SK-N-SH treated with all-trans-retinoic acid at 6 μM for 48 hours (cell line): ENCODE data around the gene DAD1.

Source experiments
- BACH2 ChIP-seq: fragments of 250-450 bp; sonication (Bioruptor Pico); IDR thresholded peaks from 2 replicates; pipeline ENCODE4 v1.9.0; 2021; ENCODE audit warnings: mild to moderate bottlenecking, borderline replicate concordance
- PPARA ChIP-seq: fragments of 250-450 bp; sonication (Bioruptor Pico); IDR thresholded peaks from 2 replicates; pipeline ENCODE4 v1.5.0; 2020; ENCODE audit warnings: mild to moderate bottlenecking, borderline replicate concordance
- RARB ChIP-seq: fragments of 250-450 bp; sonication (Bioruptor Pico); IDR thresholded peaks from 2 replicates; pipeline ENCODE4 v1.8.0; 2021; ENCODE audit warnings: mild to moderate bottlenecking, moderate library complexity
- SNAI2 ChIP-seq: fragments of 250-450 bp; sonication (Bioruptor Pico); IDR thresholded peaks from 2 replicates; pipeline ENCODE4 v1.5.0; 2020; ENCODE audit warnings: mild to moderate bottlenecking, moderate library complexity
- TCF4 ChIP-seq: fragments of 250-450 bp; sonication (Bioruptor Pico); IDR thresholded peaks from 2 replicates; pipeline ENCODE4 v1.8.0; 2021; ENCODE audit warnings: mild to moderate bottlenecking, moderate library complexity, borderline replicate concordance
- ZFP3 ChIP-seq: fragments of 250-450 bp; sonication (Bioruptor Pico); IDR thresholded peaks from 2 replicates; pipeline ENCODE4 v1.5.0; 2020; ENCODE audit warnings: mild to moderate bottlenecking, moderate library complexity
- ZFP30 ChIP-seq: fragments of 450-650 bp; formaldehyde crosslinking; IDR thresholded peaks from 2 replicates; pipeline ENCODE4 v1.5.0; 2022; ENCODE audit warnings: mild to moderate bottlenecking, moderate library complexity
- ZNF70 ChIP-seq: fragments of 450-650 bp; formaldehyde crosslinking; IDR thresholded peaks from 2 replicates; pipeline ENCODE4 v1.5.0; 2020; ENCODE audit warnings: mild to moderate bottlenecking, moderate library complexity
- ZNF8 ChIP-seq: fragments of 450-650 bp; formaldehyde crosslinking; IDR thresholded peaks from 2 replicates; pipeline ENCODE4 v1.5.0; 2020; ENCODE audit warnings: mild to moderate bottlenecking, moderate library complexity
- TF ChIP-seq, protein P1 (sequence below): fragments of 250-450 bp; sonication (Bioruptor Pico); IDR thresholded peaks from 2 replicates; pipeline ENCODE4 v1.8.0; 2020; ENCODE audit warnings: mild to moderate bottlenecking, moderate library complexity, borderline replicate concordance
- TF ChIP-seq, protein P2 (sequence below): fragments of 250-450 bp; sonication (Bioruptor Pico); IDR thresholded peaks from 2 replicates; pipeline ENCODE4 v1.8.0; 2021; ENCODE audit warnings: low read depth, mild to moderate bottlenecking, moderate library complexity, borderline replicate concordance
- TF ChIP-seq, protein P3 (sequence below): fragments of 250-450 bp; sonication (Bioruptor Pico); IDR thresholded peaks from 2 replicates; pipeline ENCODE4 v1.5.1; 2020; ENCODE audit warnings: low read depth, mild to moderate bottlenecking, moderate library complexity
- TF ChIP-seq, protein P4 (sequence below): fragments of 250-450 bp; sonication (Bioruptor Pico); IDR thresholded peaks from 2 replicates; pipeline ENCODE4 v1.5.0; 2020; ENCODE audit warnings: mild to moderate bottlenecking, moderate library complexity
- TF ChIP-seq, protein P5 (sequence below): fragments of 250-450 bp; sonication (Bioruptor Pico); IDR thresholded peaks from 2 replicates; pipeline ENCODE4 v1.5.1; 2021; ENCODE audit warnings: mild to moderate bottlenecking, moderate library complexity

DNA sequence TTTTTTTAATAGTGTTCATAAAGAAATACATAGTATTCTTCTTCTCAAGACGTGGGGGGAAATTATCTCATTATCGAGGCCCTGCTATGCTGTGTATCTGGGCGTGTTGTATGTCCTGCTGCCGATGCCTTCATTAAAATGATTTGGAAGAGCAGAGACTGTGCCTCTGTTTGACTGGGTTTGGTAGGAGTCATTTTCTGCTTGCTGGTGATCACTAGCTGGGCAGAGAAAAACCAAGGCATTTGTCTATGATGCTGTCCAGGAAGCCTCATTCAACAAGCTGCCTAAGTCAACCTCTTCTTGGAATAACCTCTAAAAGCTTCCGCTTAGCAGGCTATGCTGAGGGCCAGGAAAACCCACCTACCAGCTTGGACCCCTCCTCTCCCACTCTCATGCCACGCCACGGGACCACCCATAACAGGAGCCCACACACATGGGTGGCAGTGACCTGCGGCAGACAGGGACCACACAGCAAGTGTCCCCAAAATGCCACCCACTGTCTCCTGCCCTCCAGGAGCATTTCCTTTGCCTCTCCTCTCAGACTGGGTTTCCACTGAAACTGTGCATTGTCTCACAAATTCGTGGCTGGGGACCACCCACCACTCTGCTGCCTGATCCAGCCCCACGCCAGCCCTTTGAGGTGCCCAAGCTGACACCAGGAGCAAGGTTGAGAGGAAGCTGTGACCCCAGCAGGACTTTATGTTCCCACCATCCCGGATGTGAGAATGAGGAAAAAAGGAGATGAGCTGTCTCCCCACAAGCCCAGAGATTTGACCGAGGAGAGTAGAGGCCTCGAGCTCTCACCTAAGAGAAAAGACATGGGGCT lies 36.8 kb downstream of the DAD1 start:
- TF ChIP-seq, protein P1, sequence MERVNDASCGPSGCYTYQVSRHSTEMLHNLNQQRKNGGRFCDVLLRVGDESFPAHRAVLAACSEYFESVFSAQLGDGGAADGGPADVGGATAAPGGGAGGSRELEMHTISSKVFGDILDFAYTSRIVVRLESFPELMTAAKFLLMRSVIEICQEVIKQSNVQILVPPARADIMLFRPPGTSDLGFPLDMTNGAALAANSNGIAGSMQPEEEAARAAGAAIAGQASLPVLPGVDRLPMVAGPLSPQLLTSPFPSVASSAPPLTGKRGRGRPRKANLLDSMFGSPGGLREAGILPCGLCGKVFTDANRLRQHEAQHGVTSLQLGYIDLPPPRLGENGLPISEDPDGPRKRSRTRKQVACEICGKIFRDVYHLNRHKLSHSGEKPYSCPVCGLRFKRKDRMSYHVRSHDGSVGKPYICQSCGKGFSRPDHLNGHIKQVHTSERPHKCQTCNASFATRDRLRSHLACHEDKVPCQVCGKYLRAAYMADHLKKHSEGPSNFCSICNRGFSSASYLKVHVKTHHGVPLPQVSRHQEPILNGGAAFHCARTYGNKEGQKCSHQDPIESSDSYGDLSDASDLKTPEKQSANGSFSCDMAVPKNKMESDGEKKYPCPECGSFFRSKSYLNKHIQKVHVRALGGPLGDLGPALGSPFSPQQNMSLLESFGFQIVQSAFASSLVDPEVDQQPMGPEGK, result no peak
- TF ChIP-seq ZFP30 (CRISPR knock-in tag) (no peak), PPARA (CRISPR knock-in tag) (no peak), ZNF8 (no peak), ZNF70 (CRISPR knock-in tag) (no peak), RARB (no peak), ZFP3 (CRISPR knock-in tag) (no peak), TCF4 (CRISPR knock-in tag) (no peak), BACH2 (CRISPR knock-in tag) (no peak), SNAI2 (no peak)
- TF ChIP-seq, protein P2, sequence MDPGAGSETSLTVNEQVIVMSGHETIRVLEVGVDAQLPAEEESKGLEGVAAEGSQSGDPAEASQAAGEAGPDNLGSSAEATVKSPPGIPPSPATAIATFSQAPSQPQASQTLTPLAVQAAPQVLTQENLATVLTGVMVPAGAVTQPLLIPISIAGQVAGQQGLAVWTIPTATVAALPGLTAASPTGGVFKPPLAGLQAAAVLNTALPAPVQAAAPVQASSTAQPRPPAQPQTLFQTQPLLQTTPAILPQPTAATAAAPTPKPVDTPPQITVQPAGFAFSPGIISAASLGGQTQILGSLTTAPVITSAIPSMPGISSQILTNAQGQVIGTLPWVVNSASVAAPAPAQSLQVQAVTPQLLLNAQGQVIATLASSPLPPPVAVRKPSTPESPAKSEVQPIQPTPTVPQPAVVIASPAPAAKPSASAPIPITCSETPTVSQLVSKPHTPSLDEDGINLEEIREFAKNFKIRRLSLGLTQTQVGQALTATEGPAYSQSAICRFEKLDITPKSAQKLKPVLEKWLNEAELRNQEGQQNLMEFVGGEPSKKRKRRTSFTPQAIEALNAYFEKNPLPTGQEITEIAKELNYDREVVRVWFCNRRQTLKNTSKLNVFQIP (CRISPR knock-in tag), result no peak
- TF ChIP-seq, protein P3, sequence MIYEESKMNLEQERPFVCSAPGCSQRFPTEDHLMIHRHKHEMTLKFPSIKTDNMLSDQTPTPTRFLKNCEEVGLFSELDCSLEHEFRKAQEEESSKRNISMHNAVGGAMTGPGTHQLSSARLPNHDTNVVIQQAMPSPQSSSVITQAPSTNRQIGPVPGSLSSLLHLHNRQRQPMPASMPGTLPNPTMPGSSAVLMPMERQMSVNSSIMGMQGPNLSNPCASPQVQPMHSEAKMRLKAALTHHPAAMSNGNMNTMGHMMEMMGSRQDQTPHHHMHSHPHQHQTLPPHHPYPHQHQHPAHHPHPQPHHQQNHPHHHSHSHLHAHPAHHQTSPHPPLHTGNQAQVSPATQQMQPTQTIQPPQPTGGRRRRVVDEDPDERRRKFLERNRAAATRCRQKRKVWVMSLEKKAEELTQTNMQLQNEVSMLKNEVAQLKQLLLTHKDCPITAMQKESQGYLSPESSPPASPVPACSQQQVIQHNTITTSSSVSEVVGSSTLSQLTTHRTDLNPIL (CRISPR knock-in tag), result no peak
- TF ChIP-seq, protein P4, sequence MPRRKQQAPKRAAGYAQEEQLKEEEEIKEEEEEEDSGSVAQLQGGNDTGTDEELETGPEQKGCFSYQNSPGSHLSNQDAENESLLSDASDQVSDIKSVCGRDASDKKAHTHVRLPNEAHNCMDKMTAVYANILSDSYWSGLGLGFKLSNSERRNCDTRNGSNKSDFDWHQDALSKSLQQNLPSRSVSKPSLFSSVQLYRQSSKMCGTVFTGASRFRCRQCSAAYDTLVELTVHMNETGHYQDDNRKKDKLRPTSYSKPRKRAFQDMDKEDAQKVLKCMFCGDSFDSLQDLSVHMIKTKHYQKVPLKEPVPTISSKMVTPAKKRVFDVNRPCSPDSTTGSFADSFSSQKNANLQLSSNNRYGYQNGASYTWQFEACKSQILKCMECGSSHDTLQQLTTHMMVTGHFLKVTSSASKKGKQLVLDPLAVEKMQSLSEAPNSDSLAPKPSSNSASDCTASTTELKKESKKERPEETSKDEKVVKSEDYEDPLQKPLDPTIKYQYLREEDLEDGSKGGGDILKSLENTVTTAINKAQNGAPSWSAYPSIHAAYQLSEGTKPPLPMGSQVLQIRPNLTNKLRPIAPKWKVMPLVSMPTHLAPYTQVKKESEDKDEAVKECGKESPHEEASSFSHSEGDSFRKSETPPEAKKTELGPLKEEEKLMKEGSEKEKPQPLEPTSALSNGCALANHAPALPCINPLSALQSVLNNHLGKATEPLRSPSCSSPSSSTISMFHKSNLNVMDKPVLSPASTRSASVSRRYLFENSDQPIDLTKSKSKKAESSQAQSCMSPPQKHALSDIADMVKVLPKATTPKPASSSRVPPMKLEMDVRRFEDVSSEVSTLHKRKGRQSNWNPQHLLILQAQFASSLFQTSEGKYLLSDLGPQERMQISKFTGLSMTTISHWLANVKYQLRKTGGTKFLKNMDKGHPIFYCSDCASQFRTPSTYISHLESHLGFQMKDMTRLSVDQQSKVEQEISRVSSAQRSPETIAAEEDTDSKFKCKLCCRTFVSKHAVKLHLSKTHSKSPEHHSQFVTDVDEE (CRISPR knock-in tag), result no peak
- TF ChIP-seq, protein P5, sequence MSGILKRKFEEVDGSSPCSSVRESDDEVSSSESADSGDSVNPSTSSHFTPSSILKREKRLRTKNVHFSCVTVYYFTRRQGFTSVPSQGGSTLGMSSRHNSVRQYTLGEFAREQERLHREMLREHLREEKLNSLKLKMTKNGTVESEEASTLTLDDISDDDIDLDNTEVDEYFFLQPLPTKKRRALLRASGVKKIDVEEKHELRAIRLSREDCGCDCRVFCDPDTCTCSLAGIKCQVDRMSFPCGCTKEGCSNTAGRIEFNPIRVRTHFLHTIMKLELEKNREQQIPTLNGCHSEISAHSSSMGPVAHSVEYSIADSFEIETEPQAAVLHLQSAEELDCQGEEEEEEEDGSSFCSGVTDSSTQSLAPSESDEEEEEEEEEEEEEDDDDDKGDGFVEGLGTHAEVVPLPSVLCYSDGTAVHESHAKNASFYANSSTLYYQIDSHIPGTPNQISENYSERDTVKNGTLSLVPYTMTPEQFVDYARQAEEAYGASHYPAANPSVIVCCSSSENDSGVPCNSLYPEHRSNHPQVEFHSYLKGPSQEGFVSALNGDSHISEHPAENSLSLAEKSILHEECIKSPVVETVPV (CRISPR knock-in tag), result no peak
